GM19328 (cell line): ENCODE data around the gene SPRING1.
A peak's percentile ranks its signal among the peaks of the same experiment; 100 is the strongest.
"Not testable (repeated sequence)": the region's sequence is repeated elsewhere in the genome, so short reads cannot be mapped to it uniquely, and the experiment has no call there.

Experiments used
- ATAC-seq: cut with Tn5 transposase; IDR thresholded peaks from one replicate; pipeline ENCODE4 v1.9.1; 2021; ENCODE audit warnings: mild to moderate bottlenecking, moderate library complexity; ENCODE audit not compliant: unreplicated experiment

The SPRING1 gene

GRCh38 chr12:116737774-116738657, at the start of gene SPRING1, which contains the start of gene RNFT2:
SPRING1 (minus strand) TSS chr12:116738069; CDS start chr12:116737900, 169 bp downstream.
RNFT2 (plus strand) TSS chr12:116738315; CDS start chr12:116740498, 2,183 bp downstream.
- peak; percentile 96 for ATAC-seq

GRCh38 chr12:116784238-116784612, 46.4 kb upstream of the SPRING1 start:
- no peak for ATAC-seq

- ATAC-seq: no peak
These were observed 45.8 kb upstream of the SPRING1 start for GRCh38 chr12:116783525-116784237.

DNA sequence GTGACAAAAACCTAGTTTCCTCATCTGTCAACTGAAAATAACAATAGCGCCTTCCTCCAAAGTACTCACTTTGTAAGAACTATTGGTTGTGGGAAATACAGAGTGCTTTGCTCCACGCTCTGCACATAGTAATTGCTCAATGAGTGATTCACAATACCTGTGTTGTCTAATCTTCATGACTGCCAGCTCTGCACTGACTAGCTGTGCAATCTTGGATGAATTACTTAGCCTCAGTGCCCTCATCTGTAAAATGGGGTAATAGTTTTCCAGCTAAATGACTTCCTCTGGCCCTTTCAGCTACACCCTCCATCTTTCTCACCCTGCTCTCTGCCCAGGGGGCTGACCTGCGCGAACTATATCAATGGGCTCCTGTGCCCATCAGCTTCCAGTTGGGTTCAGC, 43.1 kb upstream of the SPRING1 start:
- ATAC-seq: no peak

- ATAC-seq: no peak
These were observed 41.7 kb upstream of the SPRING1 start for GRCh38 chr12:116779597-116779996.

- no peak for ATAC-seq
These were observed 39.4 kb upstream of the SPRING1 start for GRCh38 chr12:116777245-116777644.

DNA sequence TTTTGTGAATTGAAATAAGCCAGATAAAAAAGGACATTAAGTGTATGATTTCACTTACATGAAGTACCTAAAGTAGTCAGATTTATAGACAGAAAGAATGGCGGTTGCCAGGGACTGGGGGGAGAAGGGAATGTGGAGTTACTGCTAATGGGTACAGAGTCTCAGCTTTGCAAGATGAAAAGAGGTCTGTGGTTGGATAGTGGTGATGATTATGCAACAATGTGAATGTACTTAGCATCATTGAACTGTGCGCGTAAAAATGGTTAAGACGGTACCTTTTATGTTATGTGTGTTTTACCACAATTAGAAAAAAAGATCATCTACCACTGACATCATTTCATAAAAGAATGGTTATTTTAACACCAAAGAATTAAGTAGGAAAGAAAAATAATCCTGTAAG, 36.2 kb upstream of the SPRING1 start:
- ATAC-seq: no peak

GRCh38 chr12:116773276-116773731, 35.4 kb upstream of the SPRING1 start:
- no peak for ATAC-seq

DNA sequence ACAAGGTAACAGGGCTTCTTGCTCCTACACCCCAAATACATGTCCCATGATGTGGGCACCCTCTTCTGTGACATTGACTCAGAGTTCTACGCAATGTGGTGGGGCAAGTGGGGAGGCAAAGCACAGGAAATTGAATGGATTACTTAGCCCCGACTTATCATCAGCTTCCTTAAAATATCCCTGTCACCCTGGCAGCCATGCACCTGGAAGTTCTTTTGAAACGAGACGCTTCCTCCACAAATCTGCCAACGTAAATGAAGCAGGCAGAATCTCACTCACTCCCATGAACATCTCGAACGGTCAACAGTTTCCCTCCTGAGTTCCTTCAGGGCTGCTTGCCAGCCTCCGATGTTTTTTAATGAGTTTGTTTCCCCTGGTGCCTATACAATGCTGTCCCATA, 33.8 kb upstream of the SPRING1 start:
- no peak for ATAC-seq

GRCh38 chr12:116766746-116767145, 28.9 kb upstream of the SPRING1 start:
- ATAC-seq: no peak

DNA sequence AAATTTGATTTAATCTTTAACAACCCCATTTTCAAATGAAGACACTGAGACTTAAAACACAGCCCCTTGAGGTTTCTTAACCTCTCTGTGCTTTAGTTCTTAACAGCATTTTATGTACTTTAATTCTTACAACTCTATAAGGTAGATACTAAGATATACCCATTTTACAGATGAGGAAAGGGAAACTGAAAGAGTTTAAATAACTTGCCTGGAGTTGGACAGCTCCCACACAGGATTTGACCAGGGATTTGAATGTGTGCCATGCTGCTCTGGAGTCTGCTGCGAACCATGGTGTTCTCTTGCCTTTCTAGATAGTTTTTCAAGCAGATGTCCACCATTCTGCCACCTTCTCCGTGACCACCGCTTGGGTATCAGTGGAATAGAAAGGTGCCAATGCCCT, 28.4 kb upstream of the SPRING1 start:
- no peak for ATAC-seq

- ATAC-seq: no peak
These were observed 27.4 kb upstream of the SPRING1 start for GRCh38 chr12:116765271-116765670.

- no peak for ATAC-seq
These were observed 23.6 kb upstream of the SPRING1 start for GRCh38 chr12:116761499-116761898.

- ATAC-seq: no peak
These were observed 22.8 kb upstream of the SPRING1 start for GRCh38 chr12:116760622-116761020.

GRCh38 chr12:116759783-116760621, 22.1 kb upstream of the SPRING1 start:
- ATAC-seq: no peak

- not testable (repeated sequence) for ATAC-seq
These were observed 16.9 kb upstream of the SPRING1 start for GRCh38 chr12:116754783-116755182.

DNA sequence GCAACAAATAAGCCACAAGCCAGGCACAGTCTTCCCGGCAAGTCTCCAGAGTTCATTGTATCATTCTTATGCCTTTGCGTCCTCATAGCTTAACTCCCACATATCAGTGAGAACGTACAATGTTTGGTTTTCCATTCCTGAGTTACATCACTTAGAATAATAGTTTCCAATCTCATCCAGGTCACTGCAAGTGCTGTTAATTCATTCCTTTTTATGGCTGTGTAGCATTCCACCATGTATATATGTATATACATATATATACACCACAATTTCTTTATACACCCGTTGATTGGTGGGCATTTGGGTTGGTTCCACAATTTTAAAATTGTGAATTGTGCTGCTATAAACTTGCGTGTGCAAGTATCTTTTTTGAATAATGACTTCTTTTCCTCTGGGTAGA, 16.2 kb upstream of the SPRING1 start:
- not testable (repeated sequence) for ATAC-seq

DNA sequence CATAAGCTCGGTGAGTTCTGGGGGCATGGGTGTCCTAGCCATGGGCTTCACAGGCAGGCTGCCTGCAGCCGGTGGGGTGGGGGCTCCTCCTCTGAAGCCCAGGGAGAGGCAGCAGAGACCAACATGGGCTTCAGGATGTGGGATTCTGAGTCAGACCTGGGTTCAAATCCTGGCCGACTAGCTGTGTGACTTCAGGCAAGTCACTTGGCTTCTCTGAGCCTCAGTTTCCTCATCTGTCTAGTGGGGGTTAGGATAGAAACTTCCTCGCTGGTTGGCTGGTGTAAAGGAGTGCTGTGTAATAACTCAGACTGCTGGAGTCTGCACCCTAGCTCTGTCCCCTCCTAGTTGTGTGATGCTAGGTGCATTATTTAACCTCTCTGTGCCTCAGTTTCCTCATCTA, 12.4 kb upstream of the SPRING1 start:
- no peak for ATAC-seq

DNA sequence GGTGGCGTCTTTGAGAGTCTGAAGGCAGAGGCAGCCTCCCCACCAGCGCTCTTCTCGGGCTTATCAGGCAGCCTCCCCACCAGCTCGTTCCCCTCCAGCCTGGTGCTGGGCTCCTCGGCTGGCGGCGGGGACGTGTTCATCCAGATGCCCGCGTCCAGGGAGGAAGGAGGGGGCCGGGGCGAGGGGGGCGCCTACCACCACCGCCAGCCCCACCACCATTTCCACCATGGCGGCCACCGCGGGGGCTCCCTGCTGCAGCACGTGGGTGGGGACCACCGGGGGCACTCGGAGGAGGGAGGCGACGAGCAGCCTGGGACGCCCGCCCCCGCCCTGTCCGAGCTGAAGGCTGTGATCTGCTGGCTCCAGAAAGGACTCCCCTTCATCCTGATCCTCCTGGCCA, 12.0 kb upstream of the SPRING1 start:
- ATAC-seq: no peak

DNA sequence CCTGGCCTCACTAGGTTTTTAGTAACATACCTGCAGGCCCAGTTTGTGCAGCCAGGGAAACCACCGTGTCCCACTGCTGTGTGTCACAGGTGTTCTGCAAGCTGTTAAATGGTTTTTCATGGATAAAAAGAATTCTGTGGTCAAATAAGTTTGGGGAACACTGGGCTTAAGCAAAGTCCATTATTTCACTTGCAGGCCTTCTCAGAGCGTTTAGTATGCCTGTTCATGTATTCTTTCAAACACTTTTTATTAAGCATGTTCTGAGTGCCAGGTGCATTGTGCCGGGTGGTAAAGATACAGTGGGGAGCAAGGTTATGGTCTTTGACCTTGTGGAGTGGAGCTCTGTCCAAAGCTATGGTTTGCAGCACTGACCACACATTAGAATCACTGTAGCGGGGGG, 7.7 kb upstream of the SPRING1 start:
- no peak for ATAC-seq

DNA sequence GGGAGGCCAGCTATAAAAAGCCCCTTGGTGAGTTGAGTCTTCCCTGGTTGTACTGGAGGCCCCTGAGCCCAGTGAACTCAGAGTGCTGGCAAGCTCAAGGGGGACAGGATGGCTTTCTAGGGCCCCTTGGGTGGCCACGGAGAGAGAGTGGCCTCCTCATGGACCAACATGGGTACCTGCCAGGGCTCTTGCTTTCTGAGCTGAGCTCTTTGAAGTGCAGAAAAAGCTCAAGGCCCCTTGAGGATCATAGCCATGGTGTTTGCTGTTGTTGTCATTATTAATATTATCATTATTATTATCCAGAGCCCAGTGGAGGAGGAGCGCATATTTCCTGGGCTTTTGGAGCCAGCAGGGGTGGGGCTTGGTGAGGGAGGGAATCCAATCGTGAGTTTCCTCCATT, 6.9 kb upstream of the SPRING1 start:
- ATAC-seq: no peak
